ENCODE results near the gene MAN2B1.

GRCh38 chr19:12665281-12665573 lies 1.3 kb downstream of the MAN2B1 start:
- no peak for TF ChIP-seq CTCF (IDR thresholded peaks at IDR 0.05)
- no peak for TF ChIP-seq POLR2A (IDR thresholded peaks at IDR 0.05)
